Measurements from ENCODE around the gene PGP.

The PGP gene

GRCh38 chr16:2183671-2184070 lies 31.0 kb downstream of the PGP start:
- Histone ChIP-seq H3K27ac (peak overlapping the region in 7 of 11 experiments; percentile 21 to 70 (median 47); a peak in 13 of 22 replicates), H3K4me2 (peak overlapping the region; percentile 70 to 93 (median 86)), H3K9ac (peak overlapping the region in 8 of 11 experiments; percentile 29 to 66 (median 47); a peak in 13 of 22 replicates), H4K20me1 (peaks cover 0 to 76% (median 37%) of the 10 kb centered on the region in 11 experiments; a peak in 16 of 22 replicates), H3K9me3 (replicated peaks in 1 of 11) (no peaks in the 10 kb centered on the region), H3K4me3 (peak overlapping the region in 7 of 10 experiments; percentile 19 to 57 (median 42); a peak in 9 of 20 replicates), H3K27me3 (no peaks in the 10 kb centered on the region; a peak in 1 of 22 replicates), H3K36me3 (peaks cover 0 to 6% (median 0%) of the 10 kb centered on the region in 11 experiments; a peak in 3 of 22 replicates), H3K4me1 (peaks cover 19 to 53% (median 40%) of the 10 kb centered on the region in 10 experiments; a peak in 19 of 20 replicates)
- TF ChIP-seq Cebpa-rat (IDR thresholded peaks at IDR 0.05): no peak

GRCh38 chr16:2181952-2182351 lies 32.7 kb downstream of the PGP start:
- no peak overlapping the region for H3K4me3 ChIP-seq
- peaks cover 16 to 23% (median 16%) of the 10 kb centered on the region in 11 experiments for H3K36me3 ChIP-seq
- peak overlapping the region in 10 of 11 experiments; percentile 8 to 93 (median 84); a peak in 18 of 22 replicates for H3K4me2 ChIP-seq
- peaks cover 0 to 14% (median 6%) of the 10 kb centered on the region in 11 experiments; a peak in 11 of 22 replicates for H3K9me3 ChIP-seq (replicated peaks in 1 of 11)
- peak overlapping the region in 6 of 11 experiments; percentile 22 to 61 (median 40); a peak in 7 of 22 replicates for H3K9ac ChIP-seq
- H3K4me1 ChIP-seq: peaks cover 19 to 53% (median 40%) of the 10 kb centered on the region in 10 experiments; a peak in 19 of 20 replicates
- TF ChIP-seq Cebpa-rat (IDR thresholded peaks at IDR 0.05): no peak
- H3K27me3 ChIP-seq: no peaks in the 10 kb centered on the region; a peak in 1 of 22 replicates
- H3K27ac ChIP-seq: peak overlapping the region in 6 of 11 experiments; percentile 39 to 60 (median 48); a peak in 7 of 22 replicates
- H4K20me1 ChIP-seq: peaks cover 0 to 87% (median 37%) of the 10 kb centered on the region in 11 experiments; a peak in 16 of 22 replicates

GRCh38 chr16:2180962-2181923 lies 33.4 kb downstream of the PGP start:
- TF ChIP-seq Cebpa-rat (IDR thresholded peaks at IDR 0.05): no peak
- Histone ChIP-seq H3K4me1 (peaks cover 19 to 53% (median 40%) of the 10 kb centered on the region in 10 experiments; a peak in 19 of 20 replicates), H3K9me3 (replicated peaks in 1 of 11) (peaks cover 0 to 14% (median 6%) of the 10 kb centered on the region in 11 experiments; a peak in 11 of 22 replicates), H3K4me3 (no peak overlapping the region), H3K27me3 (no peaks in the 10 kb centered on the region; a peak in 1 of 22 replicates), H3K27ac (peak overlapping the region in 3 of 11 experiments; percentile 45 to 60 (median 59); a peak in 2 of 22 replicates), H3K9ac (peak overlapping the region in 3 of 11 experiments; percentile 39 to 51 (median 42); a peak in 4 of 22 replicates), H4K20me1 (peaks cover 0 to 92% (median 39%) of the 10 kb centered on the region in 11 experiments; a peak in 16 of 22 replicates), H3K36me3 (peaks cover 22 to 29% (median 23%) of the 10 kb centered on the region in 11 experiments), H3K4me2 (peak overlapping the region in 9 of 11 experiments; percentile 8 to 93 (median 86); a peak in 18 of 22 replicates)

- TF ChIP-seq Cebpa-rat (IDR thresholded peaks at IDR 0.05): no peak
- H3K4me2 ChIP-seq: no peak overlapping the region
- H3K4me1 ChIP-seq: peaks cover 19 to 51% (median 39%) of the 10 kb centered on the region in 10 experiments; a peak in 19 of 20 replicates
These were observed 34.2 kb downstream of the PGP start for GRCh38 chr16:2180461-2180860.

GRCh38 chr16:2179576-2179975 lies 35.1 kb downstream of the PGP start:
- Histone ChIP-seq H3K27me3 (no peaks in the 10 kb centered on the region; a peak in 1 of 22 replicates), H3K4me2 (no peak overlapping the region), H3K9me3 (replicated peaks in 1 of 11) (peaks cover 0 to 14% (median 6%) of the 10 kb centered on the region in 11 experiments; a peak in 11 of 22 replicates), H3K9ac (no peak overlapping the region), H3K4me3 (no peak overlapping the region), H3K4me1 (peaks cover 19 to 44% (median 34%) of the 10 kb centered on the region in 10 experiments; a peak in 19 of 20 replicates), H4K20me1 (peaks cover 0 to 92% (median 51%) of the 10 kb centered on the region in 11 experiments; a peak in 17 of 22 replicates), H3K36me3 (peaks cover 38 to 46% (median 39%) of the 10 kb centered on the region in 11 experiments), H3K27ac (no peak overlapping the region)
- TF ChIP-seq Cebpa-rat (IDR thresholded peaks at IDR 0.05): no peak

More at GRCh38 chr16:2180461-2180860, 34.2 kb downstream of the PGP start:
- Histone ChIP-seq H3K4me3 (no peak overlapping the region), H3K9ac (no peak overlapping the region), H3K36me3 (peaks cover 30 to 37% (median 30%) of the 10 kb centered on the region in 11 experiments), H4K20me1 (peaks cover 0 to 92% (median 46%) of the 10 kb centered on the region in 11 experiments; a peak in 16 of 22 replicates), H3K27ac (no peak overlapping the region), H3K9me3 (replicated peaks in 1 of 11) (peaks cover 0 to 14% (median 6%) of the 10 kb centered on the region in 11 experiments; a peak in 11 of 22 replicates), H3K27me3 (no peaks in the 10 kb centered on the region; a peak in 1 of 22 replicates)

- Histone ChIP-seq H3K9me3 (replicated peaks in 1 of 11) (peaks cover 0 to 14% (median 6%) of the 10 kb centered on the region in 11 experiments; a peak in 11 of 22 replicates), H3K27me3 (no peaks in the 10 kb centered on the region; a peak in 1 of 22 replicates), H3K27ac (no peak overlapping the region), H3K36me3 (peaks cover 43 to 50% (median 44%) of the 10 kb centered on the region in 11 experiments), H3K4me3 (no peak overlapping the region), H3K4me2 (no peak overlapping the region), H3K4me1 (peaks cover 19 to 39% (median 30%) of the 10 kb centered on the region in 10 experiments; a peak in 19 of 20 replicates), H4K20me1 (peaks cover 0 to 92% (median 51%) of the 10 kb centered on the region in 11 experiments; a peak in 17 of 22 replicates), H3K9ac (no peak overlapping the region)
- no peak for TF ChIP-seq Cebpa-rat (IDR thresholded peaks at IDR 0.05)
These were observed 35.5 kb downstream of the PGP start for GRCh38 chr16:2179107-2179501.

GRCh38 chr16:2178321-2179106 lies 36.1 kb downstream of the PGP start:
- H3K27me3 ChIP-seq: no peaks in the 10 kb centered on the region; a peak in 1 of 22 replicates
- no peak for TF ChIP-seq Cebpa-rat (IDR thresholded peaks at IDR 0.05)
- H3K4me1 ChIP-seq: peaks cover 14 to 33% (median 24%) of the 10 kb centered on the region in 10 experiments; a peak in 19 of 20 replicates
- H3K4me2 ChIP-seq: no peak overlapping the region
- H3K36me3 ChIP-seq: peaks cover 48 to 55% (median 48%) of the 10 kb centered on the region in 11 experiments
- peaks cover 0 to 89% (median 47%) of the 10 kb centered on the region in 11 experiments; a peak in 17 of 22 replicates for H4K20me1 ChIP-seq
- H3K27ac ChIP-seq: no peak overlapping the region
- peaks cover 0 to 14% (median 6%) of the 10 kb centered on the region in 11 experiments; a peak in 11 of 22 replicates for H3K9me3 ChIP-seq (replicated peaks in 1 of 11)
- no peak overlapping the region for H3K4me3 ChIP-seq
- no peak overlapping the region for H3K9ac ChIP-seq

Measured in BLaER1 treated with 17β-estradiol and CSF1 and Interleukin-3, amounts not matched to agents 10 nM and 100 nM (cell line).